ENCODE measurements around the gene NUDT22.
"Not testable (repeated sequence)": the region's sequence is repeated elsewhere in the genome, so short reads cannot be mapped to it uniquely, and the experiment has no call there.

NUDT22 gene

GRCh38 chr11:64245797-64246620, 19.9 kb downstream of the NUDT22 start:
- peaks cover 0 to 14% (median 11%) of the 10 kb centered on the region in 5 donors for H3K36me3 ChIP-seq (ENCODE audit: control insufficient read depth in 5 of 5, insufficient read depth in 5 of 5, low read length in 5 of 5)
- H3K4me1 ChIP-seq (ENCODE audit: control insufficient read depth in 5 of 5, insufficient read depth in 5 of 5, low read length in 5 of 5): peaks cover 2 to 63% (median 54%) of the 10 kb centered on the region in 5 donors
- no peaks in the 10 kb centered on the region for H3K9me3 ChIP-seq (ENCODE audit: control insufficient read depth in 5 of 5, low read length in 5 of 5)
- H3K4me3 ChIP-seq (ENCODE audit: low read depth in 1 of 5, low read length in 5 of 5): peak overlapping the region; percentile 63 to 73 (median 72)
- H3K27ac ChIP-seq (ENCODE audit: low read depth, low read length): peak overlapping the region; percentile 89
- H3K9ac ChIP-seq (ENCODE audit: low read length in 5 of 5): peak overlapping the region in 4 of 5 donors; percentile 54 to 75 (median 62)
- peaks cover 0 to 2% (median 0%) of the 10 kb centered on the region in 5 donors for H3K27me3 ChIP-seq (ENCODE audit: control insufficient read depth in 5 of 5, insufficient read depth in 4 of 5, low read length in 5 of 5)

- Histone ChIP-seq H3K4me3 (ENCODE audit: low read depth in 1 of 5, low read length in 5 of 5) (peak overlapping the region in 2 of 5 donors; percentile 68 to 73), H3K9ac (ENCODE audit: low read length in 5 of 5) (peak overlapping the region in 1 of 5 donors; percentile 60), H3K4me1 (ENCODE audit: control insufficient read depth in 5 of 5, insufficient read depth in 5 of 5, low read length in 5 of 5) (peaks cover 2 to 65% (median 54%) of the 10 kb centered on the region in 5 donors), H3K36me3 (ENCODE audit: control insufficient read depth in 5 of 5, insufficient read depth in 5 of 5, low read length in 5 of 5) (peaks cover 0 to 14% (median 11%) of the 10 kb centered on the region in 5 donors)
- H3K27me3 ChIP-seq (ENCODE audit: control insufficient read depth in 5 of 5, insufficient read depth in 4 of 5, low read length in 5 of 5); H3K27ac ChIP-seq (ENCODE audit: low read depth, low read length); H3K9me3 ChIP-seq (ENCODE audit: control insufficient read depth in 5 of 5, low read length in 5 of 5): not testable (repeated sequence)
Measured at GRCh38 chr11:64246621-64246870, 20.5 kb downstream of the NUDT22 start.

DNA sequence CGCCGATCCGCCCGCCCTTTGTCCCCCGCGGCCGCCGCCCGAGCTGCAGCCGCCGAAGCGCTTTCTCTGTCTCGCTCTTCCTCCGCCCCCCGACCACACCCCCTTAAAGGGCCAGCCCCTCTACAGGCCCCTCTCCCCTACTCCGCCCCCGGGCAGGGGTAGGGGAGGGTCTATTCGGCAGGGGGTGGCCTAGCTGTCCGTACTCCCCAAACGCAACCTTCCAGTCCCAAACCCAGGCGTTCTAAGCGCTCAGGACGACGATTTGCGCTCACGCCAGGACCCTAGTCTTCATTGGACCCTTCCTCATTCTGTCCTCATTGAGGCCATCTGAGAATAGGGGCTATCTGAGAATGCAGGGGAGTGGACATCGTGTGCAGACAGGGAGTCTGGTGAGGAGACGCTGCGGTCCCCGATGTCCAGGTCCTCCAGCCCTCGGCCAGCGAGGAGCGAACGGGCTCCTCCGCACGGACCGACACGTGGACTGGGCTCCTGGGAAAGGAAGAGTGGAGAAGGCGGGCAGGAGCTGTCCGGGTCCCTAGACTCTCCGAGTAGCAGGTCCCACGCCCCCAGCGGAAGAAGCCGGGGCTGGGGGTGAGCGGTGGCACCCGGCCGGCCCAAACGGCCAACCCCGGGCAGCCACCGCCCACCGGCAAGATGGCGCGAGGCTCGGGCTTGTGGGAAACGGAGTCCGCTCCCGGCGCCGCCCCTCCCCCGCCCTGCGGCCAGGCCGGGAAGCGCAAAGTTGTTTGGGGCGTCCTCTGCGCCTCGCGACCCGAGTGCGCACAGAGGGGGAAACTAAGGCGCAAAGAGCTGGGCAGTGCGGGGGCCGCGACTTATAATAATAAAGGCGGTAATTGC, 21.0 kb downstream of the NUDT22 start, which contains the start of gene PPP1R14B:
TSS of gene PPP1R14B (minus strand) at position 73 of the 858 bp plus-strand sequence. CDS start 270 bp downstream, outside the sequence.
- Histone ChIP-seq H3K9ac (ENCODE audit: low read length in 5 of 5) (peak within 1 kb of the TSS; percentile 65 to 91 (median 82)), H3K36me3 (ENCODE audit: control insufficient read depth in 5 of 5, insufficient read depth in 5 of 5, low read length in 5 of 5) (peaks cover 0 to 14% (median 11%) of the 10 kb centered on the region in 5 donors), H3K27ac (ENCODE audit: low read depth, low read length) (peak within 1 kb of the TSS; percentile 94), H3K4me1 (ENCODE audit: control insufficient read depth in 5 of 5, insufficient read depth in 5 of 5, low read length in 5 of 5) (peaks cover 2 to 65% (median 54%) of the 10 kb centered on the region in 5 donors), H3K27me3 (ENCODE audit: control insufficient read depth in 5 of 5, insufficient read depth in 4 of 5, low read length in 5 of 5) (no peaks in the 10 kb centered on the region), H3K9me3 (ENCODE audit: control insufficient read depth in 5 of 5, low read length in 5 of 5) (no peaks in the 10 kb centered on the region), H3K4me3 (ENCODE audit: low read depth in 1 of 5, low read length in 5 of 5) (peak within 1 kb of the TSS; percentile 76 to 92 (median 83))

DNA sequence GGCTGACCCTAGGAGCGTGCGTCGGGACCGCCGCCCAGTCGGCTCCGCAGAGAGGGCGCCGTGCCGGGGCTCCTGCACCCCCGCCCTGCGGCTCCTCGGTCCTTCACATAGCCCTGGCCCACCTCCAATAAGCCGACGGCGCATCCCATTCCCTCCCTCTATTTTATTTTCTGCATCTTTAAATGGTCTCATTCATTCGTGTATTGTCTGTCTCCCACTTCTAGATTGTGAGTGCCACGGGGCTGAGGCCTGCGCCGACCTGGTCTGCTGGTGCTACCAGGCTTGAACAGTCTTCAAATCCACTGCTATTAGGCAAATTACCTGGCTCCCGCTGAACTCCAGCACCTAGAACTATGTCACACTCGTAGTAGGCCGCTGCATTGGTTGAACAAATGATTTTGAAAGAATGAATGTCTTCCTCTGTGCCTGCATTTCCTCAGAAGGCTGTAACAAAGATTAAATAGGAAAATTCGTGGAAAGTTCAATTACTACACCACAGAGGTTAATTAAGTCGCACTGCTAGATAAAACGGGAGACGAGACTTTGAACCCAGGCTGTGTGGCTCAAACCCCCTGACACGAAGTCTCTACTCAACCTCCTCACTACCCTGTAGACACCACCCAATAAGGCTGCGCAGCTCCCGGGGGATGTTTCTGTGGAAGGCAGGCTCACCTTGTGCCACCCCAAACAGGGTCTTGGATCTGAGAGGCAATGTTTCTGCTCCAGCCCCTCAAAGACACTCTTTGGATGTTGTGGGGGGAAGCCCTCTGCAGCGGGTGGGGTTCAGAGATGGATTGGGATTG, 21.9 kb downstream of the NUDT22 start:
- Histone ChIP-seq H3K4me1 (ENCODE audit: control insufficient read depth in 5 of 5, insufficient read depth in 5 of 5, low read length in 5 of 5) (peaks cover 2 to 65% (median 54%) of the 10 kb centered on the region in 5 donors), H3K4me3 (ENCODE audit: low read depth in 1 of 5, low read length in 5 of 5) (peak overlapping the region in 4 of 5 donors; percentile 76 to 92 (median 87)), H3K9me3 (ENCODE audit: control insufficient read depth in 5 of 5, low read length in 5 of 5) (no peaks in the 10 kb centered on the region), H3K27ac (ENCODE audit: low read depth, low read length) (peak overlapping the region; percentile 94), H3K27me3 (ENCODE audit: control insufficient read depth in 5 of 5, insufficient read depth in 4 of 5, low read length in 5 of 5) (no peaks in the 10 kb centered on the region), H3K9ac (ENCODE audit: low read length in 5 of 5) (peak overlapping the region in 4 of 5 donors; percentile 26 to 91 (median 84)), H3K36me3 (ENCODE audit: control insufficient read depth in 5 of 5, insufficient read depth in 5 of 5, low read length in 5 of 5) (peaks cover 0 to 14% (median 11%) of the 10 kb centered on the region in 5 donors)

- no peaks in the 10 kb centered on the region for H3K27me3 ChIP-seq (ENCODE audit: control insufficient read depth in 5 of 5, insufficient read depth in 4 of 5, low read length in 5 of 5)
- H3K36me3 ChIP-seq (ENCODE audit: control insufficient read depth in 5 of 5, insufficient read depth in 5 of 5, low read length in 5 of 5): peaks cover 0 to 7% (median 7%) of the 10 kb centered on the region in 5 donors
- no peak overlapping the region for H3K4me3 ChIP-seq (ENCODE audit: low read depth in 1 of 5, low read length in 5 of 5)
- H3K4me1 ChIP-seq (ENCODE audit: control insufficient read depth in 5 of 5, insufficient read depth in 5 of 5, low read length in 5 of 5): peaks cover 2 to 65% (median 55%) of the 10 kb centered on the region in 5 donors
- no peaks in the 10 kb centered on the region for H3K9me3 ChIP-seq (ENCODE audit: control insufficient read depth in 5 of 5, low read length in 5 of 5)
- H3K9ac ChIP-seq (ENCODE audit: low read length in 5 of 5): no peak overlapping the region
- H3K27ac ChIP-seq (ENCODE audit: low read depth, low read length): no peak overlapping the region
Measured at GRCh38 chr11:64248578-64248977, 22.5 kb downstream of the NUDT22 start.

DNA sequence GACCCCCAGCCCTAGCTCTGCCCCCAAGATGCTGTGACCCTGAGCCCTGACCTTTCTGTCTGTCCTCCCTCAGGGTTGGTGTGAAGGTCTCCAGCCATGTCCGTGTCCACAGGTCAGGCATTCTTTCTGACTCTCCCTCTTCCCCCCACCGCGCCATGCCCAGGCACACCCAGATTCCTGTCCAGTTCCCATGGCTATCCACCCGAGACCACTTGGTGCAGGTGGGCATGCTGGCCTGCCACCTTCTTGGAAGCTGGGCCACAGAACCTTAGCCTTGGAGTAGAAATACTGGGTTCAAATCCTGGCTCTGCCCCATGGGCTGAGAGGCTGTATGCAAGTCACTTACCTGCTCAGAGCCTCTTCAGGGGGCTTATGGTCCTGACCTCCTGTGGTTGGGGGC, 23.0 kb downstream of the NUDT22 start:
- H3K4me3 ChIP-seq (ENCODE audit: low read depth in 1 of 5, low read length in 5 of 5): no peak overlapping the region
- H3K9me3 ChIP-seq (ENCODE audit: control insufficient read depth in 5 of 5, low read length in 5 of 5): no peaks in the 10 kb centered on the region
- peaks cover 0 to 5% (median 3%) of the 10 kb centered on the region in 5 donors for H3K36me3 ChIP-seq (ENCODE audit: control insufficient read depth in 5 of 5, insufficient read depth in 5 of 5, low read length in 5 of 5)
- H3K27me3 ChIP-seq (ENCODE audit: control insufficient read depth in 5 of 5, insufficient read depth in 4 of 5, low read length in 5 of 5): no peaks in the 10 kb centered on the region
- no peak overlapping the region for H3K27ac ChIP-seq (ENCODE audit: low read depth, low read length)
- peaks cover 2 to 64% (median 58%) of the 10 kb centered on the region in 5 donors for H3K4me1 ChIP-seq (ENCODE audit: control insufficient read depth in 5 of 5, insufficient read depth in 5 of 5, low read length in 5 of 5)
- H3K9ac ChIP-seq (ENCODE audit: low read length in 5 of 5): no peak overlapping the region

DNA sequence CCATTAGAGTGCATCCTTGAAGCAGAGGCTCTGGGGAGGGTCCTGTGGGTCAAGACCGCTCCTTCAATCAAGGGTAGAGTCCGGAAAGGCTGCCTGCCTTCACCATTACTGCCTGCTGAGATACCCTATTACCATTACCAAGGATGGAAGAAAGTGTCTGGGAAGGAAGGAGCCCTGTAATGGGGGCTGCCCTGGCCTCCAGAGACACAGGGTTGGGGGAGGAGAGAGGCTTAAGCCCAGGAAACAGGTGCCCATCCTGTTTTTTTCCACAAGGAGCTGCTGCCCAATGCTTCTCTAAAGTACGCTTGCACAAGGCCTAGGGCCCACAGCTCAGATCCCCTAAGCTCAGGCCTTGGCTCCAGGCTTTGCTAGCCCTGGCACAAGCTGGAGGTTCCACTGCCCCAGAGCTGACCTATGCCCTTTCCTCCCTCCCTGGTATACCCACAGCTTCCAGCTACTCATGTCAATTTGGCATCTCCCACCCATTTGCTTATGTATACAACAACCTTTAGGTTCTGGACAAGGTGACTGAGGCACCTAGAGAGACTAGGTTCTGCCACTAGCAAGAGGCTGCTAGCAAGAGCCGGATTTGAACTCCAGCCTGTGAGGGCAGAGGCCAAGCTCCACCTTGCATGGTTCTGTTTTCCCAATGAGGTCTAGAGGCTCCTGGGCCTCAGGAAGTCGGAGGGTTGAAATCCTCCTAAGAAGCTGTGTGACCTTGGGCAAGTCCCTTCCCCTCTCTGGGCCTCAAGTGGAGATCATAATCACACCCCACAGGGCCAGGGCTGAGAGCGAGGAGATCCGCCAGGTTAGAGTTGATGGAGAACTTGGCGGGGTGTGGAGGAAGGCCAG, 23.7 kb downstream of the NUDT22 start:
- H3K9me3 ChIP-seq (ENCODE audit: control insufficient read depth in 5 of 5, low read length in 5 of 5): no peaks in the 10 kb centered on the region
- H3K4me3 ChIP-seq (ENCODE audit: low read depth in 1 of 5, low read length in 5 of 5): no peak overlapping the region
- peaks cover 2 to 62% (median 58%) of the 10 kb centered on the region in 5 donors for H3K4me1 ChIP-seq (ENCODE audit: control insufficient read depth in 5 of 5, insufficient read depth in 5 of 5, low read length in 5 of 5)
- H3K27me3 ChIP-seq (ENCODE audit: control insufficient read depth in 5 of 5, insufficient read depth in 4 of 5, low read length in 5 of 5): no peaks in the 10 kb centered on the region
- peak overlapping the region in 1 of 5 donors; percentile 22 for H3K9ac ChIP-seq (ENCODE audit: low read length in 5 of 5)
- H3K36me3 ChIP-seq (ENCODE audit: control insufficient read depth in 5 of 5, insufficient read depth in 5 of 5, low read length in 5 of 5): peaks cover 0 to 8% (median 7%) of the 10 kb centered on the region in 5 donors
- H3K27ac ChIP-seq (ENCODE audit: low read depth, low read length): no peak overlapping the region

- Histone ChIP-seq H3K27ac (ENCODE audit: low read depth, low read length) (no peak overlapping the region), H3K36me3 (ENCODE audit: control insufficient read depth in 5 of 5, insufficient read depth in 5 of 5, low read length in 5 of 5) (peaks cover 0 to 15% (median 13%) of the 10 kb centered on the region in 5 donors), H3K9ac (ENCODE audit: low read length in 5 of 5) (peak overlapping the region in 4 of 5 donors; percentile 16 to 59 (median 48)), H3K9me3 (ENCODE audit: control insufficient read depth in 5 of 5, low read length in 5 of 5) (no peaks in the 10 kb centered on the region), H3K4me3 (ENCODE audit: low read depth in 1 of 5, low read length in 5 of 5) (peak overlapping the region in 4 of 5 donors; percentile 47 to 66 (median 64)), H3K27me3 (ENCODE audit: control insufficient read depth in 5 of 5, insufficient read depth in 4 of 5, low read length in 5 of 5) (no peaks in the 10 kb centered on the region), H3K4me1 (ENCODE audit: control insufficient read depth in 5 of 5, insufficient read depth in 5 of 5, low read length in 5 of 5) (peaks cover 2 to 54% (median 51%) of the 10 kb centered on the region in 5 donors)
Measured at GRCh38 chr11:64250415-64251015, 24.4 kb downstream of the NUDT22 start.
